IMR-90 (cell line): ENCODE data around the gene MICAL2. TPM values are rescaled to one million over a fixed set of nuclear protein-coding genes. Genes with fewer than 3 reads are reported as not detected.

Source experiments
- ATAC-seq: fragments of 200-7000 bp; cut with Tn5 transposase; 2 replicates; pipeline ENCODE4 v1.9.1; 2020; ENCODE audit warnings: low read depth, mild to moderate bottlenecking, moderate library complexity
- BruUV-seq: library from RNA; stranded (reverse); fragments of 400-500 nt; replicated peaks from 2 replicates; lab custom pipeline; 2021; lab: Mats Ljungman, UMichigan
- CTCF ChIA-PET: fragments of 300-600 bp; formaldehyde crosslinking; extraction: SDS; loops from one replicate; lab custom pipeline; 2021; ENCODE audit warnings: antibody characterized with exemption; lab: Yijun Ruan, JAX
- POLR2A ChIA-PET: fragments of 300-600 bp; sonication (Branson Sonifier 250); formaldehyde crosslinking; loops from one replicate; lab custom pipeline; 2022; ENCODE audit warnings: antibody characterized with exemption; ENCODE audit not compliant: unreplicated experiment; lab: Charles Lee
- DNase-seq: peaks from one replicate; pipeline ENCODE4 v3.0.0; 2013
- H2AFZ ChIP-seq: replicated peaks from 2 replicates; pipeline ENCODE3; 2013; ENCODE audit warnings: low read length, mild to moderate bottlenecking; ENCODE audit not compliant: poor library complexity
- H2AK5ac ChIP-seq: 2 replicates; pipeline ENCODE4 v1.6.1; 2013; ENCODE audit warnings: low read depth, low read length, inconsistent platforms
- H2AK9ac ChIP-seq: replicated peaks from 2 replicates; pipeline ENCODE3; 2013; ENCODE audit warnings: mild to moderate bottlenecking, low read depth, low read length, moderate library complexity; ENCODE audit not compliant: poor library complexity
- H2BK120ac ChIP-seq: 2 replicates; pipeline ENCODE4 v1.6.1; 2013; ENCODE audit warnings: low read depth, low read length, inconsistent platforms
- H2BK15ac ChIP-seq: 3 replicates; pipeline ENCODE4 v1.6.1; 2013; ENCODE audit warnings: low read depth, low read length, inconsistent platforms
- H2BK20ac ChIP-seq: 2 replicates; pipeline ENCODE4 v1.6.1; 2013; ENCODE audit warnings: low read depth, mild to moderate bottlenecking, inconsistent platforms, low read length, moderate library complexity
- H2BK5ac ChIP-seq: 2 replicates; pipeline ENCODE4 v1.6.1; 2013; ENCODE audit warnings: mild to moderate bottlenecking, low read depth, low read length, inconsistent platforms; ENCODE audit not compliant: poor library complexity, severe bottlenecking
- H3K14ac ChIP-seq: replicated peaks from 2 replicates; pipeline ENCODE4 v1.6.1; 2013; ENCODE audit warnings: low read depth, low read length, inconsistent platforms
- H3K18ac ChIP-seq: 2 replicates; pipeline ENCODE4 v1.6.1; 2013; ENCODE audit warnings: low read depth, low read length, control low read depth
- H3K23ac ChIP-seq: 2 replicates; pipeline ENCODE4 v1.6.1; 2013; ENCODE audit warnings: low read depth, low read length, inconsistent platforms
- H3K27ac ChIP-seq: 2 replicates; pipeline ENCODE4 v1.5.1; 2013; ENCODE audit warnings: mild to moderate bottlenecking, control low read depth, low read length; ENCODE audit not compliant: insufficient read depth
- H3K27me3 ChIP-seq: 2 replicates; pipeline ENCODE4 v1.6.1; 2013; ENCODE audit warnings: low read length; ENCODE audit not compliant: control insufficient read depth, insufficient read depth
- H3K36me3 ChIP-seq: 2 replicates; pipeline ENCODE4 v1.6.1; 2013; ENCODE audit warnings: low read length, mixed read lengths; ENCODE audit not compliant: control insufficient read depth, insufficient read depth
- H3K4ac ChIP-seq: 2 replicates; pipeline ENCODE4 v1.6.1; 2013; ENCODE audit warnings: low read depth, low read length, inconsistent platforms
- H3K4me1 ChIP-seq: 2 replicates; pipeline ENCODE4 v1.6.1; 2013; ENCODE audit warnings: low read length, mixed read lengths; ENCODE audit not compliant: control insufficient read depth, insufficient read depth
- H3K4me2 ChIP-seq: 2 replicates; pipeline ENCODE4 v1.6.1; 2013; ENCODE audit warnings: low read depth, mild to moderate bottlenecking, control low read depth, low read length, moderate library complexity
- H3K4me3 ChIP-seq: 2 replicates; pipeline ENCODE4 v1.5.1; 2013; ENCODE audit warnings: low read depth, mild to moderate bottlenecking, control low read depth, low read length, moderate library complexity; ENCODE audit not compliant: insufficient read depth
- H3K56ac ChIP-seq: 2 replicates; pipeline ENCODE4 v1.6.1; 2013; ENCODE audit warnings: low read length, inconsistent platforms; ENCODE audit not compliant: insufficient read depth; ENCODE audit errors: extremely low read depth
- H3K79me1 ChIP-seq, 2 experiments: 2 replicates each; pipeline ENCODE4 v1.6.1; 2013; ENCODE audit warnings: low read length in 2 of 2, inconsistent platforms in 1 of 2, low read depth in 1 of 2
- H3K9ac ChIP-seq: 2 replicates; pipeline ENCODE4 v1.6.1; 2013; ENCODE audit warnings: low read depth, low read length, control low read depth
- H3K9me1 ChIP-seq: 2 replicates; pipeline ENCODE4 v1.6.1; 2013; ENCODE audit warnings: low read length, inconsistent platforms; ENCODE audit not compliant: insufficient read depth
- H3K9me3 ChIP-seq: 2 replicates; pipeline ENCODE4 v1.6.1; 2013; ENCODE audit warnings: low read length; ENCODE audit not compliant: control insufficient read depth, insufficient read depth
- H4K20me1 ChIP-seq: 2 replicates; pipeline ENCODE4 v1.6.1; 2013; ENCODE audit warnings: low read length, inconsistent platforms; ENCODE audit not compliant: insufficient read depth
- H4K5ac ChIP-seq: 2 replicates; pipeline ENCODE4 v1.6.1; 2013; ENCODE audit warnings: mild to moderate bottlenecking, low read depth, low read length, control low read depth
- H4K8ac ChIP-seq, 2 experiments: 2 replicates each; pipeline ENCODE4 v1.6.1; 2013; ENCODE audit warnings: low read depth in 2 of 2, low read length in 2 of 2, control low read depth in 1 of 2, inconsistent platforms in 1 of 2
- H4K91ac ChIP-seq: 2 replicates; pipeline ENCODE4 v1.6.1; 2013; ENCODE audit warnings: low read depth, low read length, inconsistent platforms; ENCODE audit not compliant: insufficient read depth
- BHLHE40 ChIP-seq: fragments of 150-350 bp; IDR thresholded peaks from 2 replicates; pipeline ENCODE4 v1.6.1; 2016; ENCODE audit warnings: mild to moderate bottlenecking, low read depth, low read length
- CHD1 ChIP-seq: IDR thresholded peaks from 2 replicates; pipeline ENCODE4 v1.6.1; 2012; ENCODE audit warnings: low read depth, low read length, improper control_type of control experiment
- FOS ChIP-seq: fragments of 150-350 bp; IDR thresholded peaks from 2 replicates; pipeline ENCODE4 v1.6.1; 2016; ENCODE audit warnings: low read depth, low read length
- MAFK ChIP-seq: IDR thresholded peaks from 2 replicates; pipeline ENCODE4 v1.6.1; 2012; ENCODE audit warnings: low read depth, low read length, improper control_type of control experiment
- MAZ ChIP-seq: IDR thresholded peaks from 2 replicates; pipeline ENCODE4 v1.6.1; 2012; ENCODE audit warnings: low read depth, mild to moderate bottlenecking, low read length, improper control_type of control experiment, moderate library complexity, borderline replicate concordance
- MXI1 ChIP-seq: IDR thresholded peaks from 2 replicates; pipeline ENCODE4 v1.6.1; 2012; ENCODE audit warnings: low read depth, mild to moderate bottlenecking, low read length, moderate library complexity, borderline replicate concordance
- RAD21 ChIP-seq: IDR thresholded peaks from 2 replicates; pipeline ENCODE4 v1.6.1; 2012; ENCODE audit warnings: low read length, improper control_type of control experiment
- RCOR1 ChIP-seq: IDR thresholded peaks from 2 replicates; pipeline ENCODE4 v1.6.1; 2012; ENCODE audit warnings: mild to moderate bottlenecking, low read length, improper control_type of control experiment; ENCODE audit not compliant: insufficient replicate concordance
- RFX5 ChIP-seq: IDR thresholded peaks from 2 replicates; pipeline ENCODE4 v1.8.0; 2012; ENCODE audit warnings: low read depth, mild to moderate bottlenecking, low read length, moderate library complexity
- SMC3 ChIP-seq: fragments of 150-350 bp; IDR thresholded peaks from 2 replicates; pipeline ENCODE4 v1.6.1; 2016; ENCODE audit warnings: low read depth, mild to moderate bottlenecking, antibody characterized with exemption, low read length, moderate library complexity
- WGBS, 2 experiments: methylation state at CpG; one replicate each; pipeline versions ENCODE4 v1.1.5 to v1.1.7; 2013; ENCODE audit warnings: missing lambda C conversion rate in 2 of 2; ENCODE audit not compliant: insufficient read length in 1 of 2; ENCODE audit errors: extremely low coverage in 2 of 2; 5-methylcytosine and 5-hydroxymethylcytosine counted together
- dilution Hi-C: fragments of 300-500 bp; cut with HindIII; formaldehyde crosslinking; loops from one replicate; pipeline ENCODE4 v1.14.3; 2018; ENCODE audit warnings: low sequenced_read_pairs; ENCODE audit not compliant: unreplicated experiment
- in situ Hi-C: fragments of 300-500 bp; cut with MboI; formaldehyde crosslinking; loops from 3 replicates; pipeline ENCODE4 v1.14.3; 2019; ENCODE audit warnings: low sequenced_read_pairs, inconsistent platforms, mixed read lengths
- intact Hi-C: fragments of 100-400 bp; cut with micrococcal nuclease; formaldehyde crosslinking; loops from 2 replicates; pipeline ENCODE4 v1.10.0; 2022
- polyA plus RNA-seq, 3 experiments: library from polyadenylated mRNA; depleted of rRNA; stranded (reverse); fragments of >200 nt; gene quantifications; 2 replicates each; pipeline ENCODE4 v1.2.3, GENCODE V29; 2012; ENCODE audit warnings: low replicate concordance in 1 of 3
- total RNA-seq: library from RNA; depleted of rRNA; stranded (reverse); fragments of >200 nt; gene quantifications from 2 replicates; pipeline ENCODE4 v1.2.3, GENCODE V29; 2012
- TF ChIP-seq, protein P1 (sequence below): fragments of 150-350 bp; IDR thresholded peaks from 2 replicates; pipeline ENCODE4 v1.6.1; 2017; ENCODE audit warnings: mild to moderate bottlenecking, antibody characterized with exemption, low read length, low read depth
- TF ChIP-seq, protein P2 (sequence below): conservative IDR thresholded peaks from 2 replicates; pipeline ENCODE4 v1.5.1; 2012; ENCODE audit warnings: mild to moderate bottlenecking, low read depth, low read length, improper control_type of control experiment
- TF ChIP-seq, protein P3 (sequence below): fragments of 150-350 bp; IDR thresholded peaks from 2 replicates; pipeline ENCODE4 v1.6.1; 2016; ENCODE audit warnings: low read depth, mild to moderate bottlenecking, low read length, moderate library complexity, borderline replicate concordance

Gene MICAL2
- total and polyA plus RNA-seq, 2 of the 4 experiments (the other 2 are of a cell fraction), result 170 to 336 TPM

DNA sequence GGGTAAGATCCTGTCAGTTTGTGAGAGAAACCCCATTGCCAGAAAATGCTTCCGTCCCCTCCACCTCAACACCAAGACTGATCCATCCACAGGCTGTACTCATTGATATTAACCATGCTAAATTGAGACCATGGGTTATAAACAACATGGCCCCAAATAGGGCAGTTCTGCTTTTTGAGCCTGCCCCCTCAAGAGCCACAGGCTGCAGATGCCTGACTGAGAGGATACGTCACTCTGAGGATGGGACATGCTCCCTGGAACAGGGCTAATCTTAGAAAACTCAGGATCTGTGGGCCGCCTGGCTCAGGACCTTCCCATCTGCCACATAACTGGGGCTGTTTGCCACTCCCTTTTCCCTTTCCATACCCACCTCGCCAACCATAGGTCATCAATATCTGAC is 99.8 kb downstream of the MICAL2 start:
- POLR2A ChIA-PET, result no interaction called here
- WGBS, 2 experiments, result no CpG with 5 or more reads among the region's 4 CpGs
- dilution Hi-C loops, result no loop called here

More for the DNA sequence above, 99.8 kb downstream of the MICAL2 start:
- ATAC-seq (no peak), DNase-seq (no peak)
- Histone ChIP-seq H4K91ac (no peak overlapping the region), H3K4me3 (no peak overlapping the region), H3K14ac (no peak overlapping the region), H2BK120ac (peak overlapping the region; percentile 29; the same call in 1 of the 2 replicates), H3K23ac (no peak overlapping the region), H3K27ac (no peak overlapping the region), H2AK5ac (no peak overlapping the region), H2BK15ac (no peak overlapping the region), H3K9me1 (peaks cover 41% of the 10 kb centered on the region), H2BK20ac (peak overlapping the region; percentile 12; the same call in 1 of the 2 replicates), H3K36me3 (peaks cover 44% of the 10 kb centered on the region), H3K27me3 (no peaks in the 10 kb centered on the region), H2BK5ac (no peak overlapping the region), H2AK9ac (no peak overlapping the region), H3K9me3 (no peaks in the 10 kb centered on the region), H3K4me1 (peaks cover 28% of the 10 kb centered on the region), H3K79me1 (peaks cover 31 to 96% of the 10 kb centered on the region in 2 experiments), H4K20me1 (no peaks in the 10 kb centered on the region), H3K4me2 (no peak overlapping the region), H2AFZ (no peak overlapping the region), H3K18ac (no peak overlapping the region), H4K8ac (no peak overlapping the region; a peak in 1 of 4 replicates), H3K4ac (0 out of 2 replicates have a peak overlapping the region, but pooled peaks have one; percentile 9), H4K5ac (no peak overlapping the region), H3K9ac (no peak overlapping the region), H3K56ac (no peak overlapping the region)
- CTCF ChIA-PET, result no interaction called here
- intact Hi-C loops, result no loop called here
- no TSS peak for BruUV-seq
- TF ChIP-seq MAFK, result no peak
- TF ChIP-seq BHLHE40, result no peak
- no peak for TF ChIP-seq RFX5
- no peak for TF ChIP-seq SMC3
- TF ChIP-seq, protein P1, sequence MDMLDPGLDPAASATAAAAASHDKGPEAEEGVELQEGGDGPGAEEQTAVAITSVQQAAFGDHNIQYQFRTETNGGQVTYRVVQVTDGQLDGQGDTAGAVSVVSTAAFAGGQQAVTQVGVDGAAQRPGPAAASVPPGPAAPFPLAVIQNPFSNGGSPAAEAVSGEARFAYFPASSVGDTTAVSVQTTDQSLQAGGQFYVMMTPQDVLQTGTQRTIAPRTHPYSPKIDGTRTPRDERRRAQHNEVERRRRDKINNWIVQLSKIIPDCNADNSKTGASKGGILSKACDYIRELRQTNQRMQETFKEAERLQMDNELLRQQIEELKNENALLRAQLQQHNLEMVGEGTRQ, result no peak
- TF ChIP-seq, protein P2, sequence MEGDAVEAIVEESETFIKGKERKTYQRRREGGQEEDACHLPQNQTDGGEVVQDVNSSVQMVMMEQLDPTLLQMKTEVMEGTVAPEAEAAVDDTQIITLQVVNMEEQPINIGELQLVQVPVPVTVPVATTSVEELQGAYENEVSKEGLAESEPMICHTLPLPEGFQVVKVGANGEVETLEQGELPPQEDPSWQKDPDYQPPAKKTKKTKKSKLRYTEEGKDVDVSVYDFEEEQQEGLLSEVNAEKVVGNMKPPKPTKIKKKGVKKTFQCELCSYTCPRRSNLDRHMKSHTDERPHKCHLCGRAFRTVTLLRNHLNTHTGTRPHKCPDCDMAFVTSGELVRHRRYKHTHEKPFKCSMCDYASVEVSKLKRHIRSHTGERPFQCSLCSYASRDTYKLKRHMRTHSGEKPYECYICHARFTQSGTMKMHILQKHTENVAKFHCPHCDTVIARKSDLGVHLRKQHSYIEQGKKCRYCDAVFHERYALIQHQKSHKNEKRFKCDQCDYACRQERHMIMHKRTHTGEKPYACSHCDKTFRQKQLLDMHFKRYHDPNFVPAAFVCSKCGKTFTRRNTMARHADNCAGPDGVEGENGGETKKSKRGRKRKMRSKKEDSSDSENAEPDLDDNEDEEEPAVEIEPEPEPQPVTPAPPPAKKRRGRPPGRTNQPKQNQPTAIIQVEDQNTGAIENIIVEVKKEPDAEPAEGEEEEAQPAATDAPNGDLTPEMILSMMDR, result no peak
- no peak for TF ChIP-seq FOS
- TF ChIP-seq RAD21, result no peak
- no peak for TF ChIP-seq RCOR1
- no peak for TF ChIP-seq CHD1
- no peak for TF ChIP-seq MXI1
- TF ChIP-seq MAZ, result no peak
- TF ChIP-seq, protein P3, sequence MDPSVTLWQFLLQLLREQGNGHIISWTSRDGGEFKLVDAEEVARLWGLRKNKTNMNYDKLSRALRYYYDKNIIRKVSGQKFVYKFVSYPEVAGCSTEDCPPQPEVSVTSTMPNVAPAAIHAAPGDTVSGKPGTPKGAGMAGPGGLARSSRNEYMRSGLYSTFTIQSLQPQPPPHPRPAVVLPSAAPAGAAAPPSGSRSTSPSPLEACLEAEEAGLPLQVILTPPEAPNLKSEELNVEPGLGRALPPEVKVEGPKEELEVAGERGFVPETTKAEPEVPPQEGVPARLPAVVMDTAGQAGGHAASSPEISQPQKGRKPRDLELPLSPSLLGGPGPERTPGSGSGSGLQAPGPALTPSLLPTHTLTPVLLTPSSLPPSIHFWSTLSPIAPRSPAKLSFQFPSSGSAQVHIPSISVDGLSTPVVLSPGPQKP, result no peak
- in situ Hi-C loops, result no loop called here
